Measurements from ENCODE around the gene PRKCH.
"Not testable (repeated sequence)": the region's sequence is repeated elsewhere in the genome, so short reads cannot be mapped to it uniquely, and the experiment has no call there.

PRKCH gene

DNA sequence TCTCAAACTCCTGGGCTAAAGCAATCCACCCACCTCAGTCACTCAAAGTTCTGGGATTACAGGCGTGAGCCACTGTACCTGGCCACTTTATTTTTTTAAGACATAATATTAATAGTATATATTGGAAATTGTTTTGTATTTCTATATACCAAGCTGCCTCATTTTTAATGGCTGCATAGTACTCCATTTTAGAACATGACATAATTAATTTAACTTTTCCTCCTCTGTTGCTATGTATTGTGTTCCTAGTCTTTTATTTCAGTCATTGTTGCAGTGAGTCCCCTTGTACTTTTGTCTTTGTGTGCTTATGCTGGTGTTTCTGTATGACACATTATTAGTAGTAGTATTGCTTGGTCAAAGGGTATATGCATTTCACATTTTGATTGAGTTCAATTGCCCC, 138.7 kb downstream of the PRKCH start:
- H3K4me1 ChIP-seq (ENCODE audit: control insufficient read depth, insufficient read depth, low read length), result peaks cover 14% of the 10 kb centered on the region
- no peaks in the 10 kb centered on the region for H3K27me3 ChIP-seq (ENCODE audit: control insufficient read depth, insufficient read depth, low read length)
- no peak overlapping the region for H3K4me3 ChIP-seq (ENCODE audit: low read length)
- H3K9ac ChIP-seq (ENCODE audit: low read length), result no peak overlapping the region
- H3K9me3 ChIP-seq (ENCODE audit: control insufficient read depth, low read length), result no peaks in the 10 kb centered on the region
- H3K36me3 ChIP-seq (ENCODE audit: control insufficient read depth, insufficient read depth, low read length), result no peaks in the 10 kb centered on the region

DNA sequence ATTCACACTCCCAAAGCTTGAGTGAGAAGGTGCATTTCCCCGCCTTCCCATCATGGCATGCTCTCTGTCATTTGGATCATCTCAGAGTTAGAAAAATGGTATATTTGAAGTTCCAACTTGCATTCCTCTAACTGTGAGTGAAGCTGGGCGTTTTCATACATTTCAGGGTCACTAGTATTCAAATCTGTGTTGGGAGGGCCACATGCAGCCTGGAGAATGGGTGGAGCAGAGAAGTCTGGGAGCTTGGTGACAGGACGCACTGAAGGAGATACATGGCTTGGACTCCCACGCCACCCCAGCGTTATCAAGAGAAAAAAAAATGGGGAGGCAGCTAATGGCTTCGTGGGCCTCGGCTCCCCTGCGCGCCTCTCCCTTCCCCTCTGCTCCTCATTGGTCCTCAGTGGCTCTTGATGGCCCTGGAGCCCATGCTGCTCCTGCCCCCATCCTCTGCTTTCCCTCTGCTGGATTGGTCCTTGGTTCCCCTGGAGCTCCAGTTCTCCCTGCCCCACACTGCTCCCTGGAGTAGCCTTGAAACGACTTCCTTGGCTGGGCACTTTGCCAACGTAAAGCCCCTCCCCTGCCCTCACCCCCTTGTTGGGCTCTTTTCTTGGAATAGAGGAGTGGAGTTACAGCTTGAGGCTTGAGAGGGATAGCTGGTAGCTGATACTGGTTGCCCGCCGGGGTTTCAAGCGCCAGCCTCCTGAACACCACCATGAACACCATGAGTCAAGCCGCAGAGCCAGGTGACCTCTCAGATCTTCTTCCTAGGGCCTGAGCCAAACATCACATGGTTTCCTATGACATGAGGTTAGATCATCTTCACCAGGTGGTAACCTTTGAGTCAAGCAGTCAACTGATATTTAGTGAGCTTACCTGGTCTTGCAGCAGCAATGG, 139.6 kb downstream of the PRKCH start:
- Histone ChIP-seq H3K9me3 (ENCODE audit: control insufficient read depth, low read length) (no peaks in the 10 kb centered on the region), H3K9ac (ENCODE audit: low read length) (no peak overlapping the region), H3K36me3 (ENCODE audit: control insufficient read depth, insufficient read depth, low read length) (no peaks in the 10 kb centered on the region)

DNA sequence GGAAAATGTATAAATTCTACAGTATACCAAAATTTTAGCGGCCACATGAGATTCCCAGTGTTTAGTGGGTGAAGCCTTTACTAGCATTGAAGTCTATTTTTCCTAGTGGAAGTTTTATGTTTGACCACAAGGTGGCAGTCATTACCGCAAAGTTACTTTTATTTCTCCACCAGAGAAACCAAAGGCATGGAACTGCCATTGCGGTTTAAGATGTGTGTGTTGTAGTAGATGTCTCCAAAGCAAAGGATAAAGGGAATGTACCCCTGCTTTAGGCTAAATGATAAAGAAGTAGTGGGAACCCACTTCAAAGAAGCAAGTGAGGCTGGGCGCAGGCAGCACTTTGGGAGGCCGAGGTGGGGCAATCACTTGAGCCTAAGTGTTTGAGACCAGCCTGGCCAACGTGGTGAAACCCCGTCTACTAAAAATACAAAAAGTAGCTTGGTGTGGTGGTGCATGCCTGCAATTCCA, 140.5 kb downstream of the PRKCH start:
- H3K4me1 ChIP-seq (ENCODE audit: control insufficient read depth, insufficient read depth, low read length), result peaks cover 14% of the 10 kb centered on the region
- no peaks in the 10 kb centered on the region for H3K9me3 ChIP-seq (ENCODE audit: control insufficient read depth, low read length)
- H3K36me3 ChIP-seq (ENCODE audit: control insufficient read depth, insufficient read depth, low read length), result no peaks in the 10 kb centered on the region
- no peaks in the 10 kb centered on the region for H3K27me3 ChIP-seq (ENCODE audit: control insufficient read depth, insufficient read depth, low read length)
- no peak overlapping the region for H3K9ac ChIP-seq (ENCODE audit: low read length)
- H3K4me3 ChIP-seq (ENCODE audit: low read length), result no peak overlapping the region

More for the DNA sequence above, 139.6 kb downstream of the PRKCH start:
- H3K4me3 ChIP-seq (ENCODE audit: low read length), result no peak overlapping the region
- H3K27me3 ChIP-seq (ENCODE audit: control insufficient read depth, insufficient read depth, low read length), result no peaks in the 10 kb centered on the region
- peaks cover 14% of the 10 kb centered on the region for H3K4me1 ChIP-seq (ENCODE audit: control insufficient read depth, insufficient read depth, low read length)

DNA sequence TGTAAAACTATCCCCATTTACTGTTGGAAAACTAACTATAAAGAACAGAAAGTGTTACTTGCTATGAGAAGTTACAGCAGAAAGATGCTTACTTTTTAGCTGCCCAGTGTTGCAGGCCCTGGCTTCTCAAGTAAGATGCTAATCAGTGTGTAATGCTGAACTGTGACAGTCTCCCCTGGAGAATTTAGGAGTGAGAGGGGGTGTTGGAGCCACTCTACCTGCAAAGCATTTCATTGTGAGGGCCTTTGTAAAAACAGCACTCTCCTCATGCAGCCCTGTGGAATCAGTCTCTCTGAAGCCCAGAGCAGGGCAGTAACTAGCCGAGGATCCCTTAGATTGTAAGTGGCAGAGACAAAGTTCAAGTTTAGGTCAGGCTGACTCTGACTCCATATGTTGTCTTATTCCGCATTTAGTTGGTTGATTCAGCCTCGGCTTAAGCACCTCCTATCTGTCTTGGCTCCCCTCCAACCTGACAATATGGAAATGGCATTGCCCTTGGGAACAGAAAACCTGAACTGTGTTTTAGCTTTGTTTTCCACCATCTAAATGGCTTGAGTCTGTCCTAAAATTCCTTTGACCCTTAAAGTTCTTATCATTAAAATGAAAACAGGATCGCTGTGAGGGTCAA, 141.3 kb downstream of the PRKCH start:
- Histone ChIP-seq H3K9ac (ENCODE audit: low read length) (no peak overlapping the region), H3K27me3 (ENCODE audit: control insufficient read depth, insufficient read depth, low read length) (no peaks in the 10 kb centered on the region), H3K36me3 (ENCODE audit: control insufficient read depth, insufficient read depth, low read length) (no peaks in the 10 kb centered on the region), H3K4me1 (ENCODE audit: control insufficient read depth, insufficient read depth, low read length) (peaks cover 14% of the 10 kb centered on the region), H3K9me3 (ENCODE audit: control insufficient read depth, low read length) (no peaks in the 10 kb centered on the region), H3K4me3 (ENCODE audit: low read length) (no peak overlapping the region)

DNA sequence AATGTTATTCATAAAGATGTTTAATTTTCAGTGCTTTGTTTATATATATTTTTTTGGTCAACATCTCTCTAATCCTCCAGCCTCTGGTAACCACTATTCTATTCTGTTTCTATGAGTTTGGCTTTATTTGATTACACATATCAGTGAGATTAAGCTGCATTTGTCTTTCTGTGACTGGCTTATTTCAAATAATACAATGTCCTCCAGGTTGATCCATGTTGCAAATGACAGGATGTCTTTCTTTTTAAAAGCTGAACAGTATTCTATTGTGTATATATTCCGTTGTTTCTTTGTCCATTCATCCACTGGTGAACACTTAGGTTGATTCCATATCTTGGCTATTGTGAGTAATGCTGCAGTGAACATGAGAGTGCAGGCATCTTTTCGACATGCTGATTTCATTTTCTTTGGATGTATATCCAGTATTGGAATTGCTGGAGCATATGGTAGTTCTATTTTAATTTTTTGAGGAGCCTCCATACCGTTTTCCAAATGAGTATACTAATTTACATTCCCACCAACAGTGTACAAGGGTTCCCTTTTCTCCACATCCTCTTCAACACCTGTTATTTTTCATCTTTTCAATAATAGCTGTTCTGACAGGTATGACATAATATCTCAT, 142.4 kb downstream of the PRKCH start:
- Histone ChIP-seq H3K36me3 (ENCODE audit: control insufficient read depth, insufficient read depth, low read length) (no peaks in the 10 kb centered on the region), H3K9me3 (ENCODE audit: control insufficient read depth, low read length) (no peaks in the 10 kb centered on the region), H3K4me3 (ENCODE audit: low read length) (no peak overlapping the region), H3K27me3 (ENCODE audit: control insufficient read depth, insufficient read depth, low read length) (no peaks in the 10 kb centered on the region), H3K9ac (ENCODE audit: low read length) (no peak overlapping the region), H3K4me1 (ENCODE audit: control insufficient read depth, insufficient read depth, low read length) (peaks cover 12% of the 10 kb centered on the region)

DNA sequence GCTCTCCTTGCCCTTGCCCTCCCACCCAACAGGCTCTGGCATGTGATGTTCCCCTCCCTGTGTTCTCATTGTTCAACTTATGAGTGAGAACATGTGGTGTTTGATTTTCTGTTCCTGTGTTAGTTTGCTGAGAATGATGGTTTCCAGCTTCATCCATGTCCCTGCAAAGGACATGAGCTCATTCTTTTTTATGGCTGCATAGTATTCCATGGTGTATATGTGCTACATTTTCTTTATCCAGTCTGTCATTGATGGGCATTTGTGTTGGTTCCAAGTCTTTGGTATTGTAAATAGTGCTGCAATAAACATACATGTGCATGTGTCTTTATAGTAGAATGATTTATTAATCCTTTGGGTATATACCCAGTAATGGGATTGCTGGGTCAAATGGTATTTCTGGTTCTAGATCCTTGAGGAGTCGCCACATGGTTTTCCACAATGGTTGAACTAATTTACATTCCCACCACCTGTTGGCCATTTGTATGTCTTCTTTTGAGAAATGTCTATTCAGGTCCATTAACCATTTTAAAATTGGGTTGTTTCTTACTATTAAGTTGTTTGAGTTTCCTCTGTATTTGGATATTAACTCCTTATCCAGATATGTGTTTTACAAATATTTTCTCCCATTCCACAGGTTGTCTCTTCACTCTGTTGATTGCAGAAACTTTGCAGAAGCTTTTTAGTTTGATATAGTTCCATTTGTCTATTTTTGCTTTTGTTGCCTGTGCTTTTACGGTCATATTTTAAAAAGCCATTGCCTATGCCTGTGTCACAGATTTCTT, 143.4 kb downstream of the PRKCH start:
- not testable (repeated sequence) for H3K9ac ChIP-seq (ENCODE audit: low read length); H3K36me3 ChIP-seq (ENCODE audit: control insufficient read depth, insufficient read depth, low read length); H3K9me3 ChIP-seq (ENCODE audit: control insufficient read depth, low read length); H3K4me3 ChIP-seq (ENCODE audit: low read length); H3K4me1 ChIP-seq (ENCODE audit: control insufficient read depth, insufficient read depth, low read length); H3K27me3 ChIP-seq (ENCODE audit: control insufficient read depth, insufficient read depth, low read length)

DNA sequence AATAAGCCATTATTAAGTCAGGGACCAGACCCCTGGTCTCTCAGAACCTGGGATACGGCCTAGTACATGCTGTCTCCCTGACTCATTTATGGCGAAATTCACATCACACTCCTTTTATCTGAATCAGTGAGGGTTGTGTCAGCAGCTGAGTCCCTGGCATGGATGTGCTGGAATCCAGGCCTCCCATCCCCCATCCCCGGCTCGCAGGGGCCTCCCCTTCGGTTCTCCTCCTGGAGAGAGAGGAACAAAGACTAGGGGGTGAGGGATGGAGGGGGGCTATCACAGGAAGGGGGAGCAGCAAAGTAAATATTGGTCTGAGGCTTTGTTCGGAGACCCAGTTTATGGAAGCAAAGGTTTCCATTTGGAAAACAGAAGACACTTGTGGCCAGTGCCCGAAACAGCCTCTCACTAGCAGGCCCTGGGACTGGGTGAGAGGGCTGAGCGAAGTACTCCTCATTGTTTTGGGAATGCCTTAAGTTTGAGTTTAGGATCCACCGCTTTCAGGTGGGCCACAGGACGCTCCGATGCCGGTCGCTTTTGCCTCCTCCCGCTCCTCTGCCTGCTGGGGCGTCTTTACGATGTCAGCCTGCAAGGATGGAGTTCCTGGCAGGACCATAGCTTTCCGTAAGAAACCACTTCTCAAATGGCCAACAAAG, 145.0 kb downstream of the PRKCH start:
- Histone ChIP-seq H3K9me3 (ENCODE audit: control insufficient read depth, low read length) (no peaks in the 10 kb centered on the region), H3K27me3 (ENCODE audit: control insufficient read depth, insufficient read depth, low read length) (no peaks in the 10 kb centered on the region), H3K4me1 (ENCODE audit: control insufficient read depth, insufficient read depth, low read length) (peaks cover 7% of the 10 kb centered on the region), H3K36me3 (ENCODE audit: control insufficient read depth, insufficient read depth, low read length) (no peaks in the 10 kb centered on the region), H3K4me3 (ENCODE audit: low read length) (no peak overlapping the region), H3K9ac (ENCODE audit: low read length) (no peak overlapping the region)

DNA sequence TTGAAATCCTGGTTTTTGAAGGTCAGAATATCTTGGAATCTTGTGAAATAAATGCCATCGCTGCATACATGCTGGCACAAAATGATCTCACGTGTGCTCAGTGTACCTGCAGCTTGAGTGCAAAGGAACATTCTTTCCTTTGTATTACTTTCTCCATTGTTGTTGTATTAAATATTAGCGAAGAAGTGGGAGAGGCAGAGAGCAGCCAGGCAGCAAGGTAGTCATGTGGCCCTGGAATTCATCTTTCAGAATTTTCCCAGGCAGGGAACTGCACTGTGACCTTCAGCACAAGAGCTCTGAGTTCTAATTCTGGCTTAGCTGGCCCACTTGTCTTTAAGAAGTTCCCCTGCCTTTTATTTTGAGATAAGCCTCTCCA, 145.5 kb downstream of the PRKCH start:
- H3K36me3 ChIP-seq (ENCODE audit: control insufficient read depth, insufficient read depth, low read length), result no peaks in the 10 kb centered on the region
- H3K4me1 ChIP-seq (ENCODE audit: control insufficient read depth, insufficient read depth, low read length), result peaks cover 8% of the 10 kb centered on the region
- no peak overlapping the region for H3K9ac ChIP-seq (ENCODE audit: low read length)
- no peaks in the 10 kb centered on the region for H3K9me3 ChIP-seq (ENCODE audit: control insufficient read depth, low read length)
- no peaks in the 10 kb centered on the region for H3K27me3 ChIP-seq (ENCODE audit: control insufficient read depth, insufficient read depth, low read length)
- no peak overlapping the region for H3K4me3 ChIP-seq (ENCODE audit: low read length)

DNA sequence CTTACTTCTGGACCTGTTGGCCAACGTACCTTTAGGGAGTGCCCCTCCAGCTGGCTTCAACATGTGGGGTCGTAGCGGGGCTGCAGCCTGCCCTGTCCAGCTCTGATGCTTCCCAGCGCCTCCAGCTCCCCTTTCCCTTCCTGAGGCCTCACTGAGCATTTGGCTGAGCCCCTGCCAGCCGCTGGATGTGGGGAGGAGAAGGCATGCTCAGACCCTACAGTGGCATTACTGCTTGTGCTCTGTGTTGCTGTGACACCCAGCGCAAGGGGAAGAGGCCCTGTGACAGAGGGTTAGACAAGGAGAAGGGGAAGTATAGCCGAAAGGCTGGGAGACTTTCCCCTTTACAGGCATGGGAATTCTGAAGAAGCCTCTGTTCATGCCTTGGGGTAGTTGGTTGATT, 145.9 kb downstream of the PRKCH start:
- Histone ChIP-seq H3K36me3 (ENCODE audit: control insufficient read depth, insufficient read depth, low read length) (no peaks in the 10 kb centered on the region), H3K9me3 (ENCODE audit: control insufficient read depth, low read length) (no peaks in the 10 kb centered on the region), H3K4me1 (ENCODE audit: control insufficient read depth, insufficient read depth, low read length) (peaks cover 13% of the 10 kb centered on the region), H3K4me3 (ENCODE audit: low read length) (no peak overlapping the region), H3K9ac (ENCODE audit: low read length) (no peak overlapping the region), H3K27me3 (ENCODE audit: control insufficient read depth, insufficient read depth, low read length) (no peaks in the 10 kb centered on the region)

DNA sequence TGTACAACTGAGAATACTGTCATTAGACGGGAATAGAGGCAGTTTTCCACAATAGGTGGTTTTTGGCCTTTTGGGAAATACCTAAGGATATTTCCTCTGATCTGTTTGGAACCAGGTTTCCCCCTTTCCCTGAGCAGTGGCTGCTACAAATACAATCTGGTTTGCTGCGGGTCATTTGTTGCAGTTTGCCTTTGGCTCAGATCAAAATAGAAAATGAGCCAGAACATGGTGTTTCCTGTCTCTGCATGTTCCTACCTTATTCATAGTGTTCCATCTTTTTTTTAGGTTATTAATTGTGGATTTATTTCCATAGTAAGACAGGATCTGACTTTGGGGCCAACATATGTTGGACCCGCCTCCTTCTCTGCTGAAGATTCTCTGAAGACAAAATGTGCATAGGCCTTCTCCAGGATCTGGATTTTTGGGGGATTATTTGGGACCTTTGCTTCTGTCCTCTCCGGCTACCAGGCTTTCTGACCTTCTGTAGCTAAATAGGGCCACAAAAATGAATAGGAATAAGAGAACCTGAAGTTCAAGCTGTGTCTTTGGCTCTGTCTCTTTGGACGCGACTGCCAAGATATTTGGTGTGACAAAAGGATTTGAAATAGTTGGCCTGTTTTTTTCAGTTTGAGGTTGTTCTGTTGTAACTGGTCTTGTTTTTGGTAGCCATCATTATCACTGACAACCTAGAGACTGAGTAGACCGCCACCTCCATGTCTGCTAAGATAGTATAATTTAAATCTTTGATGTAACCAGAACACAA, 146.9 kb downstream of the PRKCH start:
- H3K4me1 ChIP-seq (ENCODE audit: control insufficient read depth, insufficient read depth, low read length), result peaks cover 7% of the 10 kb centered on the region
- H3K4me3 ChIP-seq (ENCODE audit: low read length), result no peak overlapping the region
- no peak overlapping the region for H3K9ac ChIP-seq (ENCODE audit: low read length)
- H3K9me3 ChIP-seq (ENCODE audit: control insufficient read depth, low read length), result no peaks in the 10 kb centered on the region
- H3K27me3 ChIP-seq (ENCODE audit: control insufficient read depth, insufficient read depth, low read length), result no peaks in the 10 kb centered on the region
- no peaks in the 10 kb centered on the region for H3K36me3 ChIP-seq (ENCODE audit: control insufficient read depth, insufficient read depth, low read length)

DNA sequence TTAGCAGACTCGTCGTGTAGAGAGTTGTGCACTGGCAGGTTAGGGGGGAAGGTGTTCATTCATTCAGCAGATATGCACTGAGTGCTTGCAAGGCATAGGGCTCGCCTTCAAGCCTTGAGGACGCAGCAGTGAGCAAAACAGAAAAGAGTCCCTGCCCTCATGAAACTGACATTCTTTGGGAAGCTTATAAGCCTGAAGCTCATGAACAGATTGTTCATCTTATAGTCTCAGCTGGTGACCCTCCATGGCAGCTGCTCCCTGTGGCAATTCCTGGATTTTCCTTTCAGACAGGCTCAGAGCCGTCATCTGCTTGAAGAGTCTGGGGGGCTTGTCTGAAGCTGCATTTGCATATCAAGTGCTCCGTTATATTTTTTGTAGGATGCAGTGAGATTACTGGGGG, 148.4 kb downstream of the PRKCH start:
- Histone ChIP-seq H3K36me3 (ENCODE audit: control insufficient read depth, insufficient read depth, low read length) (no peaks in the 10 kb centered on the region), H3K9me3 (ENCODE audit: control insufficient read depth, low read length) (no peaks in the 10 kb centered on the region), H3K27me3 (ENCODE audit: control insufficient read depth, insufficient read depth, low read length) (no peaks in the 10 kb centered on the region), H3K4me1 (ENCODE audit: control insufficient read depth, insufficient read depth, low read length) (peaks cover 7% of the 10 kb centered on the region), H3K4me3 (ENCODE audit: low read length) (no peak overlapping the region), H3K9ac (ENCODE audit: low read length) (no peak overlapping the region)

Data from mucosa of stomach (tissue), 1 donor.